Activated naive CD8-positive, alpha-beta T cell treated with anti-CD3 and anti-CD28 coated beads, Interleukin-2, amount 50 U/mL, for 24 hours (primary cell): ENCODE results near the gene AMDHD2.
"Not testable (repeated sequence)": the region's sequence is repeated elsewhere in the genome, so short reads cannot be mapped to it uniquely, and the experiment has no call there.

Experiments used
- ATAC-seq: fragments of 150-1000 bp; cut with Tn5 transposase; one replicate; pipeline ENCODE4 v1.10.0; 2021
- DNase-seq: peaks from one replicate; pipeline ENCODE4 v3.0.0; 2021
- H3K27ac Mint-ChIP-seq: one replicate; pipeline ENCODE4 v1.8.0; 2021; ENCODE audit warnings: mild to moderate bottlenecking, mixed read lengths
- H3K27me3 Mint-ChIP-seq: one replicate; pipeline ENCODE4 v1.8.0; 2021; ENCODE audit warnings: mixed read lengths
- H3K36me3 Mint-ChIP-seq: one replicate; pipeline ENCODE4 v1.8.0; 2021; ENCODE audit warnings: low read depth, mixed read lengths
- H3K4me1 Mint-ChIP-seq: one replicate; pipeline ENCODE4 v1.8.0; 2021; ENCODE audit warnings: mixed read lengths
- H3K4me3 Mint-ChIP-seq: one replicate; pipeline ENCODE4 v1.8.0; 2021; ENCODE audit warnings: mild to moderate bottlenecking, moderate library complexity, mixed read lengths
- H3K9me3 Mint-ChIP-seq: one replicate; pipeline ENCODE4 v1.8.0; 2021; ENCODE audit warnings: mixed read lengths

AMDHD2 gene

DNA sequence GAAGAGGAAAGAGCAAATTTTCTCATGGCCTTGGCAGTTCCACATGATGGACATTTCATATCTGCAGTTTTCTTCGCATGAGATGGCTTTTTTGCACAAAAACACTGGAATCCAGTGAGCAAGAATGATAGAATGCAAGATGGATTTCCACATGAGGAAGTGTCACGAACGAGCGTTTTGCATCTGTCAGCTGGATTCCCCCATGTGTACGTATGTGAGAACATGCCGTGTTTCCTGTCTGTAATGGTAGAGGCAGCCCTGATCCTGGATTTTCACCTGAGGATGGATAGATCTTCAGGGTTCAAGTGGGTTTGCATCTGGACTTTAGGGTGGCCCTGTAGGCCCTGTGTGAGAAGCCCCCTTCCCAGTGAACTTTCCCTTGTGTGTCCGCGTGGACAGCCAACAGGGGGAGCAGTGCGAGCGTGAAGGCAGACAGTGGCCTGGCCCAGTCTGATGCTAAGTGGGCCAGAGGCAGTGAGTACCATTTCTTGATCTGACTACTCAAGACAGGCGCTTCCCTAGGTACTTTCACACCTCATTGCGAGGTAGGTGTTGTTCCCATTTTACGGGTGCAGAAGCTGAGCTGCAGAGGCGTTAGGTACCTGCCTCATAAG is 19.8 kb downstream of the AMDHD2 start:
- H3K36me3 Mint-ChIP-seq, ATAC-seq, H3K27me3 Mint-ChIP-seq, H3K9me3 Mint-ChIP-seq, DNase-seq: not testable (repeated sequence)
- H3K4me3 Mint-ChIP-seq: peak overlapping the region; percentile 87
- H3K27ac Mint-ChIP-seq: peak overlapping the region; percentile 65
- peaks cover 42% of the 10 kb centered on the region for H3K4me1 Mint-ChIP-seq

DNA sequence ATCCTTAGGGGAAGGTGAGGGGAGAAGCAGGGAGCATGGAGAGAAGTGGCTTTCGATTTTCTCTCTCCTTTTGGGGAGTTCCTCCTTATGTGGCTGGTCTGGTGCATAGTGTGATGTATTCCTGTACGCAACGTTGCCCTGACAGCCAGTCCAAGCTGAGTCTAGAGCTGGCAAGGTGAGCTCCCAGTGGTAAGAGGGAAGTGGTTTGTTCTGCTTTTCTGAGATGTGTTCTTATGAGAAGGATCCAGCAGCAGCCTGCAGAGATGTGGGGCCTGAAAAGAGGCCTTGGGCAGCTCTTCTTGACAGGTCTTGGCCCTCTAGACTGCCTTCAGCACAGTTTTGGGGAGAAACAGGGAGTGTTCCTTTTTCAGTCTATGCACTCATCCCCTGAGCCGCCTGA is 20.7 kb downstream of the AMDHD2 start:
- ATAC-seq, H3K36me3 Mint-ChIP-seq, H3K27me3 Mint-ChIP-seq, H3K9me3 Mint-ChIP-seq, DNase-seq: not testable (repeated sequence)
- peak overlapping the region; percentile 32 for H3K4me3 Mint-ChIP-seq
- peak overlapping the region; percentile 31 for H3K27ac Mint-ChIP-seq
- H3K4me1 Mint-ChIP-seq: peaks cover 42% of the 10 kb centered on the region

DNA sequence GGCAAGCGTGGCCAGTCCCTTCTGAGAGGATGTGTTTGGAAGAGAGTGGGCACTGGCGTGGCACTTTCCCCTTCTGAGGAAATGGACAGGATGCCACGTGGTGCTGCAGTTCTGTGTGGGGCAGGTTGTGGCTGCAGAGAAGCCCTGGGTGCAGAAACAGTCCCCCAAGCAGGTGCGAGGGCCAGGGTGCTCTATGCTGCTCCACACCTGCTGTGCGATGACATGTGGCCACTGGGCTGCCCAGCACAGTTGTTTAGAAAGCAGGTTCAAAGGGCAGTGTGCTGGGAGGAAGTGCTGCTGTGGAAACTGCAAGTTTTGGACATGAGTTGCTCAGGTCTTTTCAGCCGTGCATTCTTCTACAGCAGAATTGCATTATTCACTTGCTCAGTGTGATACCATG is 21.2 kb downstream of the AMDHD2 start:
- peaks cover 42% of the 10 kb centered on the region for H3K4me1 Mint-ChIP-seq
- H3K27me3 Mint-ChIP-seq: not testable (repeated sequence)

DNA sequence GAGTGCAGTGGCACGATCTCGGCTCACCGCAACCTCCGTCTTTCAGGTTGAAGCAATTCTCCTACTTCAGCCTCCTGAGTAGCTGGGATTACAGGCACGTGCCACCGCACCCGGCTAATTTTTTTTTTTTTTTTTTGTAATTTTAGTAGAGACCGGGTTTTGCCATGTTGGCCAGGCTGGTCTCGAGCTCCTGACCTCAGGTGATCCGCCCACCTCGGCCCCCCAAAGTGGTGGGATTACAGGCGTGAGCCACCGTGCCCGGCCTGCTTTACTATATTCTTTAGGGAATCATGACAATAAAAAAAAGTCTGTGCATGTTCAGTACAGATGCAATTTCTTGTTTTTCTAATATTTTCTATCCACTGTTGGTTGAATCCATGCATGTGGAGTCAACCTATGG is 23.6 kb downstream of the AMDHD2 start:
- DNase-seq, H3K36me3 Mint-ChIP-seq, H3K4me3 Mint-ChIP-seq, H3K9me3 Mint-ChIP-seq, H3K27ac Mint-ChIP-seq, ATAC-seq, H3K27me3 Mint-ChIP-seq: not testable (repeated sequence)
- H3K4me1 Mint-ChIP-seq: peaks cover 34% of the 10 kb centered on the region

More for the DNA sequence above, 21.2 kb downstream of the AMDHD2 start:
- Mint-ChIP-seq H3K27ac (peak overlapping the region; percentile 31), H3K4me3 (peak overlapping the region; percentile 32)
- ATAC-seq, DNase-seq, H3K9me3 Mint-ChIP-seq, H3K36me3 Mint-ChIP-seq: not testable (repeated sequence)

DNA sequence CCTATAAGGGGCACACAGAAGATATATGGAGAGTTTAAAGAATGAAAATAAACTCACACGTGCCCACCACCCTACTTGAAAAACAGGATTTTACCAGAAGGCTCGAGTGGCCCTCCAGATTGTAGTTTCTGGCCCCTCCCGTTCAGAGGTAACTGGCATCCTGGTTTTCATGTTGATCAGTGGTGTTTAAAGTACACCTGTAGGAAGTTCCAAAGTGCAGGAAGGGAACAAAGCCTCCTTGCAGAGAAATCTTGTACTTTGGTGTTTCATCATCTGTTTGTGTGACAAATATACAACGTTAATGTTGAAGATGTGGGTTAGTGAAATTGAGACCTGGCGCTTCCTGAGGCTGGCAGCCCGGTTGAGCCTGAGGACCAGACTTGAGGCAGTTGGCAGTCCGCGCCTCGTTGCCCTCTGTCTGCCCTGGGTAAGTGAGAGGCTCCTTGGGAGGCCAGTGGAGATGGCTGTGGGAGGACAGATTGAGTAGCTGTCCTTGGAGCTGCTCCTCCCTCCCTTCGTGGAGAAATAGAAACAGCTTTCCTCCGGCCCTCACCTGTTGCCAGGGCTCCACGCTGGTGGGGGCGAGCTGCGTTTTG is 30.2 kb downstream of the AMDHD2 start:
- not testable (repeated sequence) for ATAC-seq, H3K36me3 Mint-ChIP-seq, H3K4me1 Mint-ChIP-seq, H3K4me3 Mint-ChIP-seq, H3K27me3 Mint-ChIP-seq, H3K27ac Mint-ChIP-seq, DNase-seq, H3K9me3 Mint-ChIP-seq

DNA sequence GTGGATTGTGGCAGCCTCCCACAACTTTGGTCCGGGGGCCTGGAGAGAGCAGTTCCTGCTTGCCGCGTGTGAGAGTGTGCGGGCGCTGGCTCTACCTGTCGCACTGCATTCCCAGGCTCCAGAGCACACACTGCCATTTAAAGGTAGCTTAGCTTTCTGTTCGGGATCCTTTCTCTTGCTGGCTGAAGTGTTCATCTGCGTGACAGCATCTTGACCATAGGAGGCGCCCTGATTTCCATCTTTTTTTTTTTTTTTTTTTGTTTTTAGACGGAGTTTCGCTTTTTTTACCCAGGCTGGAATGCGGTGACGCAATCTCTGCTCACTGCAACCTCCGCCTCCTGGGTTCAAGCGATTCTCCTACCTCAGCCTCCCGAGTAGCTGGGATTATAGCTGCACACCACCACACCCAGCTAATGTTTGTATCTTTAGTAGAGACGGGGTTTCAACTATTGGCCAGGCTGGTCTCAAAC is 31.3 kb downstream of the AMDHD2 start:
- H3K9me3 Mint-ChIP-seq, H3K27ac Mint-ChIP-seq, H3K27me3 Mint-ChIP-seq, ATAC-seq, H3K4me3 Mint-ChIP-seq, H3K36me3 Mint-ChIP-seq, H3K4me1 Mint-ChIP-seq, DNase-seq: not testable (repeated sequence)

DNA sequence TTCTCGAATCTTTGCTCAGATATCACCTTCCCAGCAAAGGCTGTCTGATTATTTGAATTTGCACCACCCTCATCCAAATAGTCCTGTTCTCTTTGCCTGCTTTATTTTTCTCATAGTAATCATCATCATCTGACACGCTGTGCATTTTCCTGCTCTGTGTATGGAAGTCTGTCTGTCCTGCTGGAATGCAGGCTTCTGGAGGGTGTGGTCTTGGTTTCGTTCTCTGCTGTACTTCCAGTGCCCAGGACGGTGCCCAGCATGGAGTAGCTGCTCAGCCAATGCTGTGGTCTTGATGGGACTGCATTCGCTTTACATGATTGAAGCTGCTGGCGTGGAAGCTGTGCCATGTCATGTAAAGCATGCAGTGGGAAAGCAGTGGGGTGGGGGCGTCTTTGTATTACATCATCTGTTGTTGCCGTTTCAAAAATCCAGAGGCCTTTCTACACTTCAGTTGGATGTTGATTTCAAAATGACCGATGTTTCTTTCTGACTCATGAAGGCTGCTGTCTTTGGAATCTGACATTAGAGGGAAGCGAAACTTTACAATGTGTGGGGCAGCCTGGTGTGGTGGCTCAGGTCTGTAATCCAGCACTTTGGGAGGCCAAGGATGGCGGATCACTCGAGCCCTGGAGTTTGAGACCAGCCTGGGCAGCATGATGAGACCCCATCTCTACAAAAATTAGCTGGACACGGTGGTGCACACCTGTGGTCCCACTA is 34.7 kb downstream of the AMDHD2 start:
- H3K4me1 Mint-ChIP-seq, ATAC-seq: not testable (repeated sequence)

DNA sequence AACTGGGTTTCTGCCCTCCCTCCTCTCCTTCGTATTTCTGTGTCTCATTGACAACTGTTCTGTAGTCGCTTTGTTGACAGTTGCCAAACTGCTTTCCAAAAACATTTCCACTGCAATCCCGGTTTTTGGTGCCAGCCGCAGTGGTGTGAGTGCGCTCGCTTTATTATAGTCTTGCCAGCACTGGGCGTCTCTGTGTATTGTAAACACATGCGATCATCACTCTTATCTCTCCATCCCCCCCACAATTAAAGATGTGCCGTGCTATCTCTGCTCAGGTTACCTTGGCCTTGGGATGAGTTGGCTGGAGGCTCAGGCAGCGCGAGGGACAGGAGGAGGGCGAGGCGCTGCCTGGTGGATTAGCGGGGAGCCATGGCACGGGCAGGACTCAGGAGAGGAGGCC is 37.0 kb downstream of the AMDHD2 start:
- H3K36me3 Mint-ChIP-seq, DNase-seq, ATAC-seq, H3K27ac Mint-ChIP-seq, H3K27me3 Mint-ChIP-seq, H3K4me1 Mint-ChIP-seq, H3K4me3 Mint-ChIP-seq, H3K9me3 Mint-ChIP-seq: not testable (repeated sequence)

More for the DNA sequence above, 34.7 kb downstream of the AMDHD2 start:
- not testable (repeated sequence) for DNase-seq, H3K36me3 Mint-ChIP-seq, H3K9me3 Mint-ChIP-seq, H3K4me3 Mint-ChIP-seq, H3K27ac Mint-ChIP-seq, H3K27me3 Mint-ChIP-seq

DNA sequence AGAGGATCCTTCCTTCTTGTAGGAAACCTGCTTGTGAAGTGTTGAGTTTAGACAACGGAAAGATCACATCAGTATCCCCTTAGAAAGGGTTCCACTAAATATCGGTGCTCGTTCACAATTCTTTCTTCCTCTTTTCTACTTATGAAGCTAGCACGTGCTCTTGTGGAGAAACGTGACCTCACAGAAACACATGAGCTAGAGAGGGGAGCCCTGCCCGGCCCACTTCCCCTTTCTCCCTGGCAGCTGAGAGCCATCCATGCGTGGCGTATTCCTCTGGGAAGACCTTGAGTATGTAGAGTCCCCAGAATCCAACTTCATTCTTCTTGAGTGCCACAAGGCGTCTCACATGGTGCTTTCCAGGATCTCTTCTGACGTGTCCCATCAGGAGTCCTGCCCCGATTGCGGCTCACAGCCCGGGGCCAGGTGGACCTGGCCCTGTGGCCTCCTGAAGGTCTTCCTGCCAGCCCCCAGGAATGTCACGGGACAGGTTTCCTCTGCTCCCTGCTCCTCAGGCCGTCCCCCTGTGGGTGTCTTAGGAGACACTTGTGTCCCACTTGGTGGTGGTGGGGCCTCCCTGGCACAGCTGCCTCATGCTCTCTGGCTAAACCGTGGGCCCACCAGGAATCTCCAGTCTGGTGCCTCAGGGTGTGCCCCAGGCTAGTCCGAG is 40.1 kb downstream of the AMDHD2 start:
- not testable (repeated sequence) for H3K9me3 Mint-ChIP-seq, H3K36me3 Mint-ChIP-seq, H3K27ac Mint-ChIP-seq, ATAC-seq, H3K27me3 Mint-ChIP-seq, H3K4me1 Mint-ChIP-seq, H3K4me3 Mint-ChIP-seq, DNase-seq

DNA sequence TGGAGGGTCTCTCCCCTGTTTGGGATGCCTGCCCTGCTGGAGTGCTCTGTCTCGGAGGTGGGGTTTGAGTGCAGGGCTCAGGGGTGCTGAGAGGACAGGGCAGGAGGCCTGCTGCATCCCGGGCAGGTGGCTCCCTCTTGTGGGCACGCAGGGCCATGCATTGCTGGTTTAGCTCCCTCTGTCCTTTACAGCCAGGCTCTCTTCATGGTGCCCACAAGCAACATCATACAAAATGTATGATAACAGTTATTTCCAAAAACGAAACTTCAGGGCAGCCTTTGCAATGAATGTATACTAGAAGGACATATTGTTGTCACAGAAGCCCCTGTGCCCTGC is 40.6 kb downstream of the AMDHD2 start:
- not testable (repeated sequence) for H3K36me3 Mint-ChIP-seq, H3K27me3 Mint-ChIP-seq, H3K4me1 Mint-ChIP-seq, H3K27ac Mint-ChIP-seq, H3K9me3 Mint-ChIP-seq, H3K4me3 Mint-ChIP-seq
- ATAC-seq: peak; percentile 93
- peak; percentile 71 for DNase-seq

DNA sequence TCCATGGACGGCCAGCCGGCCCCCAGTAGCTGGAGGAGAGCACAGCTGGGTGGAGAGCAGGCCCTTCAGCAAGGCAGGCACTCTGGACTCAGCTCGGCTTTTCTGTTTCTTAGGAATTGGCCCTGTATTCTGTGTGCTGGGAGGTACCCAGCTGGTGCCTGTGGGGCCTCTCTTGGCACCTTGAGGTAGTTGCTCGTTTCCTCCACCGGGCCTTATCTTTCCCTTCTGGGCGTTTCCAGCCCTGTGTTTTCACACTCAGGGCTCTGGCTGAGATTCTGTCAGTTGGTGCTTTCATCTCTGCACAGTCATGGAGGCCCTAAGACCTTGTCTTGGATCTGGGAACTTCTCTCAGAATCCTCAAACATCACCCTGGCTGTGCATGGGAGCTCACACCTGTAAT is 47.3 kb downstream of the AMDHD2 start:
- H3K4me3 Mint-ChIP-seq, H3K27me3 Mint-ChIP-seq, H3K27ac Mint-ChIP-seq, DNase-seq, H3K4me1 Mint-ChIP-seq, H3K9me3 Mint-ChIP-seq, H3K36me3 Mint-ChIP-seq, ATAC-seq: not testable (repeated sequence)

DNA sequence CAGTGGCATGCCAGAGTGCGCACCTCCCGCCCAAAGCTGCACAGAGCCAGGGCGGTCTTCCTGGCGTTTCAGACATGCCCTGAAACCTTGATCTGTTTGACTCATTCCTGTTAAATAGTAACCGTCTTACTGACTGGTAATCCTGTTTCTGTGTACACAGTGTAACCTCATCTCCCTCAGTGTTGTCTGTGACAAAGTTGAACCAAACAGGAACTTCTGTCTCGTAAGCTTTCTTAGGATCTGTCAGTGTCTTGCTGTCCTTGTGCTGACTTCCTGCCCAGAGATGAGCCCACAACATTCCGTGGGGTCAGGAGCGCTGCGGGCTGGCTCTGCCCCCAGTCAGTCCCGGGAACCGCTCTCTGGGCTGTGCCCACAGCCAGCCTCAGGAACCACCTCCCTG is 48.4 kb downstream of the AMDHD2 start:
- not testable (repeated sequence) for H3K4me3 Mint-ChIP-seq, H3K9me3 Mint-ChIP-seq, H3K27me3 Mint-ChIP-seq, ATAC-seq, H3K4me1 Mint-ChIP-seq, H3K36me3 Mint-ChIP-seq, H3K27ac Mint-ChIP-seq, DNase-seq

DNA sequence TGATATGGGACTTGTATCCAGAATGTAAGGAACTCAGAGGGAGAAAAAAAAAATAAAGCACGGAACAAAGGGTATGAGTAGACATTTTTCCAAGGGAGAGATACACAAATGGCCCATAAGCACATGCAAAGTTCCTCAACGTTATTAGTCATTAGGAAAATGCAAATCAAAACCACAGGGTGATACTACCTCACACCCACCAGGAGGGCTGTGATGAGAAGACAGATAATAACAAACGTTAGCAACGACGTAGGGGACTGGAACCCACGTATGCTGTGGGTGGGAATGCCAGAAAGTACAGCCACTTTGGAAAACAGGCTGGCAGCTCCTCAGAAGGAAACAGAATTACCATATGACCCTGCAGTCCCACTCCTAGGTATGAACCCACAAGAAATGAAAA is 52.5 kb downstream of the AMDHD2 start:
- not testable (repeated sequence) for H3K27me3 Mint-ChIP-seq, H3K9me3 Mint-ChIP-seq, H3K27ac Mint-ChIP-seq, H3K36me3 Mint-ChIP-seq, H3K4me3 Mint-ChIP-seq, H3K4me1 Mint-ChIP-seq, DNase-seq
- ATAC-seq: peak; percentile 86

DNA sequence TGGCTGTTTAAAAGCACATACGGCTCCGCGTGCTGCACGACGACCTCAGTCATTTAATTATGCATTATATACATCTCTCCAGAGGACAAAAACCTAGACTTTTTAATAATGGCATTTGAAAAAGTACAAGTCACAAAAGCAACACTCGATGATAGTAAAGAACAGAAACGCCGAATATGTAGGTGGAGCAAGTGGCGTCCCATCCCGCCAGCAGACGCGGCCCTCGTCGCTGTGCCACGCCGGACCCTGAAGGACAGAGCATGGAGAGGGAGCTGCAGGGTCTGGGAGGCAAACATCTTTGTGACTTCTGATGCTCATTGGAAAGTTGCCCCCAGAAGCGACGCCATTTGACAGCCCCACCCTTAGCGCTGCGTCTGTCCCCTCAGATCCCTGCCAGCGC is 55.7 kb downstream of the AMDHD2 start:
- ATAC-seq, DNase-seq, H3K27me3 Mint-ChIP-seq, H3K4me1 Mint-ChIP-seq, H3K9me3 Mint-ChIP-seq, H3K36me3 Mint-ChIP-seq, H3K4me3 Mint-ChIP-seq, H3K27ac Mint-ChIP-seq: not testable (repeated sequence)

DNA sequence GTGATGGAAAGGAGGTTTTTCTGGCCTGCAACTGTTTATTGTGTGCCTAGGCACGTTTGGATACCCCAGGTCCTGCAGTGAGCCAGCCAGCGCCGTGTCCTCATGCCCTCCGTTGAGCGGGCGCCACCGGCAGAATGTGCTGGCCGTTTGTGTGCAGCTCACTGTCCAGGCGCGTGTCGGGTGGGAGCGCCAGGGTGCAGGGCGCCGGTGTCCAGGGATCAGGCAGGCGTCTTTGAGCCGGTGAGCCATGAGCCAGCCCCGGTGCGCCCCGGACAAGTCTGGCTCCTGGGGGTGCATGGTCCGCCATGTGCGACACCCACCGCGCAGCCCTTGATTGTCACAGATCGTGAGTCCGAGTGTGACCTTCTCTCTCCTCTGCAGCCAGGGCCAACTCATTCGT is 56.9 kb downstream of the AMDHD2 start:
- DNase-seq, H3K27ac Mint-ChIP-seq, H3K4me3 Mint-ChIP-seq, H3K27me3 Mint-ChIP-seq, H3K4me1 Mint-ChIP-seq, H3K9me3 Mint-ChIP-seq, ATAC-seq, H3K36me3 Mint-ChIP-seq: not testable (repeated sequence)
